IMR-90 (cell line): ENCODE measurements around the gene RAB36. TPM values are rescaled to one million over a fixed set of nuclear protein-coding genes. Genes with fewer than 3 reads are reported as not detected.

Experiments used
- ATAC-seq: fragments of 200-7000 bp; cut with Tn5 transposase; 2 replicates; pipeline ENCODE4 v1.9.1; 2020; ENCODE audit warnings: low read depth, mild to moderate bottlenecking, moderate library complexity
- BruUV-seq: library from RNA; stranded (reverse); fragments of 400-500 nt; replicated peaks from 2 replicates; lab custom pipeline; 2021; lab: Mats Ljungman, UMichigan
- CTCF ChIA-PET: fragments of 300-600 bp; formaldehyde crosslinking; extraction: SDS; loops from one replicate; lab custom pipeline; 2021; ENCODE audit warnings: antibody characterized with exemption; lab: Yijun Ruan, JAX
- POLR2A ChIA-PET: fragments of 300-600 bp; sonication (Branson Sonifier 250); formaldehyde crosslinking; loops from one replicate; lab custom pipeline; 2022; ENCODE audit warnings: antibody characterized with exemption; ENCODE audit not compliant: unreplicated experiment; lab: Charles Lee
- DNase-seq: peaks from one replicate; pipeline ENCODE4 v3.0.0; 2013
- H2AFZ ChIP-seq: replicated peaks from 2 replicates; pipeline ENCODE3; 2013; ENCODE audit warnings: low read length, mild to moderate bottlenecking; ENCODE audit not compliant: poor library complexity
- H2AK5ac ChIP-seq: 2 replicates; pipeline ENCODE4 v1.6.1; 2013; ENCODE audit warnings: low read depth, low read length, inconsistent platforms
- H2AK9ac ChIP-seq: replicated peaks from 2 replicates; pipeline ENCODE3; 2013; ENCODE audit warnings: mild to moderate bottlenecking, low read depth, low read length, moderate library complexity; ENCODE audit not compliant: poor library complexity
- H2BK120ac ChIP-seq: 2 replicates; pipeline ENCODE4 v1.6.1; 2013; ENCODE audit warnings: low read depth, low read length, inconsistent platforms
- H2BK15ac ChIP-seq: 3 replicates; pipeline ENCODE4 v1.6.1; 2013; ENCODE audit warnings: low read depth, low read length, inconsistent platforms
- H2BK20ac ChIP-seq: 2 replicates; pipeline ENCODE4 v1.6.1; 2013; ENCODE audit warnings: low read depth, mild to moderate bottlenecking, inconsistent platforms, low read length, moderate library complexity
- H2BK5ac ChIP-seq: 2 replicates; pipeline ENCODE4 v1.6.1; 2013; ENCODE audit warnings: mild to moderate bottlenecking, low read depth, low read length, inconsistent platforms; ENCODE audit not compliant: poor library complexity, severe bottlenecking
- H3K14ac ChIP-seq: replicated peaks from 2 replicates; pipeline ENCODE4 v1.6.1; 2013; ENCODE audit warnings: low read depth, low read length, inconsistent platforms
- H3K18ac ChIP-seq: 2 replicates; pipeline ENCODE4 v1.6.1; 2013; ENCODE audit warnings: low read depth, low read length, control low read depth
- H3K23ac ChIP-seq: 2 replicates; pipeline ENCODE4 v1.6.1; 2013; ENCODE audit warnings: low read depth, low read length, inconsistent platforms
- H3K27ac ChIP-seq: 2 replicates; pipeline ENCODE4 v1.5.1; 2013; ENCODE audit warnings: mild to moderate bottlenecking, control low read depth, low read length; ENCODE audit not compliant: insufficient read depth
- H3K27me3 ChIP-seq: 2 replicates; pipeline ENCODE4 v1.6.1; 2013; ENCODE audit warnings: low read length; ENCODE audit not compliant: control insufficient read depth, insufficient read depth
- H3K36me3 ChIP-seq: 2 replicates; pipeline ENCODE4 v1.6.1; 2013; ENCODE audit warnings: low read length, mixed read lengths; ENCODE audit not compliant: control insufficient read depth, insufficient read depth
- H3K4ac ChIP-seq: 2 replicates; pipeline ENCODE4 v1.6.1; 2013; ENCODE audit warnings: low read depth, low read length, inconsistent platforms
- H3K4me1 ChIP-seq: 2 replicates; pipeline ENCODE4 v1.6.1; 2013; ENCODE audit warnings: low read length, mixed read lengths; ENCODE audit not compliant: control insufficient read depth, insufficient read depth
- H3K4me2 ChIP-seq: 2 replicates; pipeline ENCODE4 v1.6.1; 2013; ENCODE audit warnings: low read depth, mild to moderate bottlenecking, control low read depth, low read length, moderate library complexity
- H3K4me3 ChIP-seq: 2 replicates; pipeline ENCODE4 v1.5.1; 2013; ENCODE audit warnings: low read depth, mild to moderate bottlenecking, control low read depth, low read length, moderate library complexity; ENCODE audit not compliant: insufficient read depth
- H3K56ac ChIP-seq: 2 replicates; pipeline ENCODE4 v1.6.1; 2013; ENCODE audit warnings: low read length, inconsistent platforms; ENCODE audit not compliant: insufficient read depth; ENCODE audit errors: extremely low read depth
- H3K79me1 ChIP-seq, 2 experiments: 2 replicates each; pipeline ENCODE4 v1.6.1; 2013; ENCODE audit warnings: low read length in 2 of 2, inconsistent platforms in 1 of 2, low read depth in 1 of 2
- H3K9ac ChIP-seq: 2 replicates; pipeline ENCODE4 v1.6.1; 2013; ENCODE audit warnings: low read depth, low read length, control low read depth
- H3K9me1 ChIP-seq: 2 replicates; pipeline ENCODE4 v1.6.1; 2013; ENCODE audit warnings: low read length, inconsistent platforms; ENCODE audit not compliant: insufficient read depth
- H3K9me3 ChIP-seq: 2 replicates; pipeline ENCODE4 v1.6.1; 2013; ENCODE audit warnings: low read length; ENCODE audit not compliant: control insufficient read depth, insufficient read depth
- H4K20me1 ChIP-seq: 2 replicates; pipeline ENCODE4 v1.6.1; 2013; ENCODE audit warnings: low read length, inconsistent platforms; ENCODE audit not compliant: insufficient read depth
- H4K5ac ChIP-seq: 2 replicates; pipeline ENCODE4 v1.6.1; 2013; ENCODE audit warnings: mild to moderate bottlenecking, low read depth, low read length, control low read depth
- H4K8ac ChIP-seq, 2 experiments: 2 replicates each; pipeline ENCODE4 v1.6.1; 2013; ENCODE audit warnings: low read depth in 2 of 2, low read length in 2 of 2, control low read depth in 1 of 2, inconsistent platforms in 1 of 2
- H4K91ac ChIP-seq: 2 replicates; pipeline ENCODE4 v1.6.1; 2013; ENCODE audit warnings: low read depth, low read length, inconsistent platforms; ENCODE audit not compliant: insufficient read depth
- CTCF ChIP-seq: conservative IDR thresholded peaks from 2 replicates; pipeline ENCODE4 v1.5.1; 2012; ENCODE audit warnings: mild to moderate bottlenecking, low read depth, low read length, improper control_type of control experiment
- FOS ChIP-seq: fragments of 150-350 bp; IDR thresholded peaks from 2 replicates; pipeline ENCODE4 v1.6.1; 2016; ENCODE audit warnings: low read depth, low read length
- MAZ ChIP-seq: IDR thresholded peaks from 2 replicates; pipeline ENCODE4 v1.6.1; 2012; ENCODE audit warnings: low read depth, mild to moderate bottlenecking, low read length, improper control_type of control experiment, moderate library complexity, borderline replicate concordance
- MXI1 ChIP-seq: IDR thresholded peaks from 2 replicates; pipeline ENCODE4 v1.6.1; 2012; ENCODE audit warnings: low read depth, mild to moderate bottlenecking, low read length, moderate library complexity, borderline replicate concordance
- POLR2A ChIP-seq: IDR thresholded peaks from 2 replicates; pipeline ENCODE4 v1.6.1; 2012; ENCODE audit warnings: mild to moderate bottlenecking, low read depth, low read length
- RAD21 ChIP-seq: IDR thresholded peaks from 2 replicates; pipeline ENCODE4 v1.6.1; 2012; ENCODE audit warnings: low read length, improper control_type of control experiment
- WGBS, 2 experiments: methylation state at CpG; one replicate each; pipeline versions ENCODE4 v1.1.5 to v1.1.7; 2013; ENCODE audit warnings: missing lambda C conversion rate in 2 of 2; ENCODE audit not compliant: insufficient read length in 1 of 2; ENCODE audit errors: extremely low coverage in 2 of 2; 5-methylcytosine and 5-hydroxymethylcytosine counted together
- dilution Hi-C: fragments of 300-500 bp; cut with HindIII; formaldehyde crosslinking; loops from one replicate; pipeline ENCODE4 v1.14.3; 2018; ENCODE audit warnings: low sequenced_read_pairs; ENCODE audit not compliant: unreplicated experiment
- in situ Hi-C: fragments of 300-500 bp; cut with MboI; formaldehyde crosslinking; loops from 3 replicates; pipeline ENCODE4 v1.14.3; 2019; ENCODE audit warnings: low sequenced_read_pairs, inconsistent platforms, mixed read lengths
- intact Hi-C: fragments of 100-400 bp; cut with micrococcal nuclease; formaldehyde crosslinking; loops from 2 replicates; pipeline ENCODE4 v1.10.0; 2022
- polyA plus RNA-seq, 3 experiments: library from polyadenylated mRNA; depleted of rRNA; stranded (reverse); fragments of >200 nt; gene quantifications; 2 replicates each; pipeline ENCODE4 v1.2.3, GENCODE V29; 2012; ENCODE audit warnings: low replicate concordance in 1 of 3
- total RNA-seq: library from RNA; depleted of rRNA; stranded (reverse); fragments of >200 nt; gene quantifications from 2 replicates; pipeline ENCODE4 v1.2.3, GENCODE V29; 2012
- TF ChIP-seq, protein P1 (sequence below): fragments of 150-350 bp; IDR thresholded peaks from 2 replicates; pipeline ENCODE4 v1.6.1; 2017; ENCODE audit warnings: mild to moderate bottlenecking, antibody characterized with exemption, low read length, low read depth

RAB36 gene
- total and polyA plus RNA-seq, 2 of the 4 experiments (the other 2 are of a cell fraction): 3.6 to 4.0 TPM

GRCh38 chr22:23158516-23159290, 13.4 kb downstream of the RAB36 start (continued):
- TF ChIP-seq RAD21: no peak

GRCh38 chr22:23159291-23159630, 14.0 kb downstream of the RAB36 start:
- Histone ChIP-seq H4K91ac (no peak overlapping the region), H4K20me1 (no peaks in the 10 kb centered on the region), H2BK20ac (no peak overlapping the region), H2AK9ac (no peak overlapping the region), H3K9ac (no peak overlapping the region), H2AK5ac (no peak overlapping the region), H3K36me3 (no peaks in the 10 kb centered on the region), H3K9me1 (no peaks in the 10 kb centered on the region), H3K4me1 (peaks cover 5% of the 10 kb centered on the region; the same call in 1 of the 2 replicates), H3K14ac (no peak overlapping the region), H2BK5ac (no peak overlapping the region), H4K5ac (no peak overlapping the region), H3K9me3 (no peaks in the 10 kb centered on the region), H3K27ac (no peak overlapping the region), H3K4ac (no peak overlapping the region), H4K8ac (no peak overlapping the region), H3K4me2 (no peak overlapping the region), H2AFZ (no peak overlapping the region), H3K79me1 (no peaks in the 10 kb centered on the region), H2BK120ac (no peak overlapping the region), H3K4me3 (no peak overlapping the region), H3K56ac (no peak overlapping the region), H3K23ac (no peak overlapping the region), H2BK15ac (no peak overlapping the region), H3K18ac (no peak overlapping the region), H3K27me3 (no peaks in the 10 kb centered on the region)
- BruUV-seq: no TSS peak
- POLR2A ChIA-PET: no interaction called here
- DNase-seq: no peak
- WGBS, 2 experiments: 78% methylated on average over 2 of the region's 6 CpGs; no CpG with 5 or more reads in 1 of the 2 experiments
- TF ChIP-seq, protein P1, sequence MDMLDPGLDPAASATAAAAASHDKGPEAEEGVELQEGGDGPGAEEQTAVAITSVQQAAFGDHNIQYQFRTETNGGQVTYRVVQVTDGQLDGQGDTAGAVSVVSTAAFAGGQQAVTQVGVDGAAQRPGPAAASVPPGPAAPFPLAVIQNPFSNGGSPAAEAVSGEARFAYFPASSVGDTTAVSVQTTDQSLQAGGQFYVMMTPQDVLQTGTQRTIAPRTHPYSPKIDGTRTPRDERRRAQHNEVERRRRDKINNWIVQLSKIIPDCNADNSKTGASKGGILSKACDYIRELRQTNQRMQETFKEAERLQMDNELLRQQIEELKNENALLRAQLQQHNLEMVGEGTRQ: no peak
- TF ChIP-seq MXI1 (no peak), FOS (no peak), POLR2A (no peak), MAZ (no peak), CTCF (no peak)
- dilution Hi-C loops (no loop called here), intact Hi-C loops (no loop called here), in situ Hi-C loops (no loop called here)
- ATAC-seq: no peak
- CTCF ChIA-PET: no interaction called here
